Hematopoietic multipotent progenitor cell treated with erythropoietin and hydrocortisone succinate and interleukin-3 and kit ligand, for 4 days (in vitro differentiated cells): ENCODE results near the gene VPS26A.

ENCODE experiments used
- DNase-seq: peaks from one replicate; pipeline ENCODE4 v3.0.0-alpha.2; 2015

VPS26A gene

DNA sequence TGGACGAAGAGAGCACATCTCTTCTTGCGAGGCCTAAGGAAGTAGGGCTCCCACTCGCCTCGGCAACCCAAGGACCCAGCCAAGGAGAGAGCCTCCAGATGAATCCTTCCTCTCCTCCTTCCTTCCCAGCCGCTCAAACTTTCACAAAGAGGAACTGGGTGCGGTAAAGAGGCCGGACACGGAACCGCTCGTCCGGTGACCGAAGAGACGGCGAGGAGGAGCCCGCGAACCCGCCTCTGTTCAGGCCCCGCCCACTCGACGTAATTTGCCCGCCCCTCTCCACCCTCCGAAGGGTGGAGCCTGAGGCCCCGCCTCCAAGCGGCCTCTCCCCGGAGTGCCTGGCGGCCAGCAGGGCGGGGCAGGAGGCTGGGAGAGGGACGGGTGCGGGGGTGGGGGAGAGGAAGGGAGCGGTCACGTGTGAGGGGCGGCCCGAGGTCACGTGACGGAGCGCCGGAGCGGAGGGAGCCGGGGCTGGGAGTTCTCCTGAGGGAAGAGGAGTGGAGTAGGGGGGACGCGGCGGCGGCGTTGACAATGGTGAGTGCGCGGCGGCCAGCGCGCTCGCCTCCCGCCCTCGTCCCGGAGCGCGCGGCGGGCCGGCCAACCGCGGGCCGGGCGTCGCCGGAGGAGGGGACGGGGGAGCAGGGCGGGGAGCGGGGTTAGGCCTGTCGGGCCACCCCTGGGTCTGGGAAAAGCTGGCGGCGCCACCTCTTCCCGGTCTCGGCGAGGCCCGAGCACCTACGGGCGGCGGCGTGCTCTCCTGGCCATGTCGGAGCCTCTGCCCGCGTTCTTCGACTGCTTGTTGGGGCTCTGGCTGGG lies at the start of gene VPS26A:
Gene VPS26A (plus strand): TSS at position 432 of the 816 bp plus-strand sequence. CDS start 100 bp downstream, at position 532.
- peak; percentile 99 for DNase-seq

DNA sequence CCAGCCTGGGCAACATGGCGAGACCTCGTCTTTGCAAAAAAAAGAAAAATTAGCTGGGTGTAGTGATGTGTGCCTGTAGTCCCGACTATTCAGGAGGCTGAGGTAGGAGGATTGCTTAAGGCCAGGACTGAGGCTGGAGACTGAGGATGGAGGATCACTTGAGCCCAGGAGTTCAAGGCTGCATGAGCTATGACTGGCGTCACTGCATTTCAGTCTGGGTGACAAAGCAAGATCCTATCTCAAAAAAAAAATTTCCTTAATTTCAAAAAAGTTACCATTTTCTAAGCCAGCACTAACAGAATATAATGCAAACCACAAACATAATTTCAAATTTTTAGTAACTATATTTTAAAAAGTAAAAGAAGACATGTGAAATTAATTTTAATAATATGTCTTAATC lies 49.4 kb upstream of the VPS26A start:
- DNase-seq = no peak

DNA sequence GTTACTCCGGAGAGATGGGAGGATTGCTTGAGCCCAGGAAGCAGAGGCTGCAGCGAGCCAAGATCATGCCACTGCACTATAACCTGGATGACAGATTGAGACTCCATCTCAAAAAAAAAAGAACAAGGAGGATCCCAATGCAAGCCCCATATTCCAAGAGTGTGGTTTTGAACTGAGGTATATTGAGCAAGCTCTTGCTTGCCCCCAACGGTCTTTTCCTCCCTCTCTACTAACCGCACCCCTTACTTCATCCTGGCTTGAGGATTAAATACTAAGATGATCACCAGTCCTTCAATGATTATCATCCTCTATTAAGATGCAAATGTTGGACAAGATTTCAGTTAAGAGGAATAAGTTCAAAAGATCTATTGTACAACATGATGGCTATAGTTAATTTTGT lies 48.5 kb upstream of the VPS26A start:
- DNase-seq = peak; percentile 40

DNA sequence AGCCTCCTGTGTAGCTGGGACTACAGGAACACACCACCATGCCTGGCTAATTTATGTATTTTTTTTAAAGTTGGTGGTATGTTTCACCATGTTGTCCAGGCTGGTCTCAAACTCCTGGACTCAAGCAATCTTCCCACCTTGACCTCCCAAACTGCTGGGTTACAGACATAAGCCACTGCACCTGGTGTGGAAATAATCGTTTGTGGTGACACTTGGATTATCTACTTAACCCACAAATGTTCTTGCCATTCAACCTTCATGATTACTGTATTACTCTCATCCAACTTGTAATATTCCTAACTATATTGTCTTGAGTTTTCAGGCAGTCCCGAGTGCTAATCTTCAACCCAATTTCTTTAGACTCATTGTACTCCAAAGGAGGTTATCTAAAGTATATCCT lies 45.7 kb upstream of the VPS26A start:
- DNase-seq = no peak

DNA sequence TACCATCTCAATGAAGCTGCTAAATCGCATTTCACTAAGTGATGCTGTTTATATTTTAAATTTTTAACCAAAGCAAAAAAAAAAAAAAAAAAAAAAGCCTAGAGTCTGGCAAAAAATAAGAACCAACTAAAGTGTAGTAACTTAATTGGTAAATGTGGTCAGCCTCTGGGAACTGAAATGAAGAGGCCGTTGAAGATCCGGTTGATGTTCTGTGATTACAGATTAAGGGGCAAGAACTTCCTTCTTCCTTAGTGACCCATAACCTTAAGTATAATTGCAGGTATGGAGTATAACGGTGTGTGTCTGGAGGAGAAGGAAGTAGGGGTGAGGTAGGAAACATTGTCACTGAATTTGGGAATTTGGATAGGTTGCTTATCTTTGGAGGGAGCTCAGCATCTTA lies 43.8 kb upstream of the VPS26A start:
- DNase-seq = peak; percentile 79

DNA sequence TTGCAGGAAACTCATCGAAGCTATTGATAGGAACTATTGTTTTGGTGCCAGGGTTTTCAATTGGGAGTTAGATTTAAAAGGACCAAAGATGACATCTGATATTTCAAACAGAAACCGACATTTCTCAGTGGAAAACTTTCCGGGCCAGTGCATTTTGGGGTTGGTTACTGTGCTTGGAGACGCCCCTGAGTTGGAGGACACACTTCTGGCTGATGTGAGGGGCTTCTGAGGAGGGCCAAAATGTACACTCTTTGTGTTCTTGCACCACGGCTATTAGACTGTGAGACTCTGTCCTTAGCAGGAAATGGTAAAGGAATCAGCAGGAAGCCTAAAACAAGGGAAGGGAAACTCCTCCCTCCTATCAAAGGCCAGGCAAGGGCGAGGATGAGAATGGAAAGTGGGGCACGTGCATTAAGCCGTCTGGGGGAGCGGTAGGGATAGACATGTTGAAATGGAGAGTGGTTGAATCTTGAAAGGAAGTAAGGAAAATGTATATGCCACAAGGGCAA lies 37.9 kb upstream of the VPS26A start:
- DNase-seq = peak; percentile 71

DNA sequence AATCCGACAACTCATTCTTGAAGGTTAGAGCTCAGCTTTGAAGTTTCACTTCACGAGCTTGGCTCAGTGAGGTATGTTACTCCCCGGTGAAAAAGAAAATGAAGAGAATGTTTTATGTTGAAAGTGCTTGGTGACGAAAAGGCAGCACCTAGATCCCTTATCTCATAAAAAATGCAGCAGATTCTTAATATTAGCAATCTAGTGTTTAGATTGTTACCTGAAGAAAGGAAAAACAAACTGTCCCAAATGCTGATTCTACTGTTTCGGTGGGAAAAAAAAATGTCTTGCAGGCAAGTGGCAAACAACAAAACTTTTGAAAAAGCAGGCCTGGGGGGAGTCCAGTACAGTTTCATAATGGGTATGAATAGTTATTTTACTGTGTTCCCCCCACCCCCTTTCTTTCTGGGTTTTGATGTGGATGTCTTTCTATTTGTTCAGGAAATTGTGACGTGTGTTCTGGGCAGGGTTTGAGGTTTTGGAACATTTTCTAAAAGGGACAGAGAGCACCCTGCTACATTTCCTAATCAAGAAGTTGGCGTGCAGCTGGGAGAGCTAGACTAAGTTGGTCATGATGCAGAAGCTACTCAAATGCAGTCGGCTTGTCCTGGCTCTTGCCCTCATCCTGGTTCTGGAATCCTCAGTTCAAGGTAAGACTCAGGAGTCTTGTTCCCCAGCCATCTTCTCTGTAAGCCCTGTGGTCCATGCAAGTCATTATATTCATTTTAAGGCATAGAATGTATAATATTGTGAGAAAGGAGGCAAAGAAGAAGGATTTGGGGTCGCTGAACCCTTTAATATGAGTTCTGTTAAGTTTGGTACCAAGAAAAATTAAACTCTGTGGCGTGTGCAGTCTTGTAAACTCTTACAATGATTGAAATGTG lies 36.1 kb upstream of the VPS26A start, which contains the start of gene SRGN:
Gene SRGN (plus strand): TSS at position 514 of the 881 bp plus-strand sequence. CDS start 55 bp downstream, at position 569.
- peak; percentile 98 for DNase-seq

DNA sequence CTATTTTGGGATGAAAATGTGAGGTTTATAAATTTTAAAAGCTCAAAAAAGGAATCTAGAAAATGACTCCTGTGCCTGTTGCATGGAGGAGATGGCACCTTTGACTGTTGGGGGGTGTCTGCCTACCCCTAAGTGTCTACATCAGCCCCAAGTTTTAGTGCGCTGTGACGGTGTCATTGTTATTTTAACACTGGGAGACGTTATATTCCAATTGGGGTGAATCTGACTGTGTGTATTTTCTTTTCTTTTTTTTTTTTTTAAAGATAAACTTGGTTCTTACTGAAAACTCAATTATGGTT lies 35.6 kb upstream of the VPS26A start:
- peak; percentile 49 for DNase-seq

DNA sequence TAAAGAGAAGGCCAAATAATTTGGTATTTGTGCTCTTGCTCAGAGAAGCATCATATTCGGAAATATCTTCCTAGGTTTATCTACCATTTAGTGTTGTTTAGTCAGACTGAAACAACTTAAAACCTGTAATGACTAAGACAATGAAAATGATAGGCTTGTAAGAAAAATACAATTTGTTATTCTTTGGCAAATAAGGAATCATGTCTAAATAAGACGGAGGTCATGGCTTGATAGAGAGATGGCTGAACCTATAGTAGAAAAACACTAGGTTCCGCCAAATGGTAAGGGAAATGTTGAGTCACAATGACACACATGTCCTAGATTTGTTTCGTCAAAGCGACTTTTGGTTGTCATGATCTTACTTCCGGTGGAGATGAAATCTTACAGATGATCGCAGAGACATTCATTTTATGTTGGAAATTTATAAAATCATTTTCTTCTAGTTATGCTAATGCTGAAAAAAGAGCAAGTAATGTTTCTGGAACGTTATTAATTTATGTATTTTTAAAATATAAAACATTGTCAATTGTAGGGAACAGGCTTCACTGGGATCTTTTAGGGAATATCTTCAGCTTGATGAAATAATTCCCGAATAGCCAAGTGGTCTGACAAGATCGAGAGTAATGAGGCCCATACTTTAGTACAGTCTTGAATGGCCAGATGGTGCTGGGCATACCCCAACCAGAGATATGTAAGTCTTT lies 35.0 kb upstream of the VPS26A start:
- peak; percentile 93 for DNase-seq

DNA sequence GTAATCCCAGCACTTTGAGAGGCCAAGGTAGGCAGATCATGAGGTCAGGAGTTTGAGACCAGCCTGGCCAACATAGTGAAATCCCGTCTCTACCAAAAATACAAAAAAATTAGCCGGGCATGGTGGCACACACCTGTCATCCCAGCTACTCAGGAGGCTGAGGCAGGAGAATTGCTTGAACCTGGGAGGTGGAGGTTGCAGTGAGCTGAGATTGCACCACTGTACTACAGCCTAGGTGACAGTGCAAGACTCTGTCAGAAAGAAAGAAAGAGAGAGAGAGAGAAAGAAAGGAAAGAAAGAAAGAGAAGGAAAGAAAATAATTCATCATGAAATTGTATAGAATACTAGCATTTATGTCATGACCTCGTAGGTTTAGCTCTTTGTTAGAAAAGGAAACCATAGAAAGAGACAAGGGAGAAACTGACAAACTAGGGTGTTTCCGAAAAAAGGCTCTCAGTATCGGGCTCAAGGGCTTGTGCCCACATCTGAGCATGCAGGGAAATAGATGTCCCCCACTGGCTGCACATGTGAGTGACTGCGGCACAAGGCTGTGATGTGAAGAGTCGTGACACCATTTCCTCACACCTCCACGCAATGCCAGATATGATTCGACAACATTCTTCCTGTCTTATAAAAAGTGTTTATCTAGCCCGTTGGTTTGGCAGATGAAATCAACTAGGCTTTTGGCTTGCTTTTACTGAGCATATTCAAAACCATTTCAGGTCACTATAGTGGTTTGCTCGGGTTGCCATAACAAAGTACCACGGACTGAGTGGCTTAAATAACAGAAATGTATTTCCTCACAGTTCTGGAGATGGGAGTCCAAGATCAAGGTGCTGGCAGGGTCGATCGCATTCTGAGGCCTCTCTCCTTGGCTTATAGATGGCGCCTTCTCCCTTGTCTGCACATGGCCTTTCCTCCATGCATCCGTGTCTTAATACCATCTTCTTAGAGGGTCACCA lies 34.1 kb upstream of the VPS26A start:
- peak; percentile 82 for DNase-seq

DNA sequence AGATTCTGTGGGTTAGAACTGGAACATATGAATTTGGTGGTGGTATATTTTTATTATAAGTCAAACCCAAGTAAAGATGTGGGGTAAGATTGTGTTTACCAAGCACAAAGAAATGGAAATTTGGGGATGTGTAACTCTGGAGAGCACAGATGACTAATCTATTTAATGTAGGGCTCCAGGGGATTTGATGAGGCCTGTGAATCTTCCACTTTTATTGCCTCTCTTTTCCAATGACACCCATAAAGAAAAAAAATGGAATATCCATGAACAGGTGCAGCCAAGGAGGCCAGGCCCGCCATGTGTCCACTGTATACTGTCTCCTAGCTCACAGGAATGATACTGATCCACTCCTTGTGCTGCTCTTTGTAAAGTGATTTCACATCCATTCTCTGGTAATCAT lies 33.3 kb upstream of the VPS26A start:
- no peak for DNase-seq

DNA sequence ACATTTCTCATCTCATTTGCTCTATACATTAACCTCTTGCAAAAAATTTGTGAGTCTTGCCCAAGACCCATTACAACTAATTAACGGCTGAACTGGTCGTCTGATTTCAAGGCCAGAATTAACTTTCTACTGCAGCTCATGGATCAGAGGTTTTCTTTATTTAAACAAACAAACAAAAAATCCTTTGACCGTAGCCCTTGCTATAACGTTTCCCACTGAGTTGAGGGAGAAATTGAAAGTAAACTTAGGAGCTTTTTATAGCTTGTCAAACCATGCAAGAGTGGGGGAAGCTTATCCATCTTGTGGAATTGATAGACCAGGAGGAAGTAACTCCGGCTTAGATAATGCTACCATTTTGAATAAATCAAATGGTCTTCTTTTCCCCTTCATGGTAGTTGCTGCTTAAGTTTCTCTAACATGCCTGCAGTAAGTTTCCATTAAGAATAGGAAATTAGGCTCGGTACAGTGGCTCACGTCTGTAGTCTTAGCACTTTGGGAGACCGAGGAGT lies 32.8 kb upstream of the VPS26A start:
- DNase-seq = peak; percentile 72

DNA sequence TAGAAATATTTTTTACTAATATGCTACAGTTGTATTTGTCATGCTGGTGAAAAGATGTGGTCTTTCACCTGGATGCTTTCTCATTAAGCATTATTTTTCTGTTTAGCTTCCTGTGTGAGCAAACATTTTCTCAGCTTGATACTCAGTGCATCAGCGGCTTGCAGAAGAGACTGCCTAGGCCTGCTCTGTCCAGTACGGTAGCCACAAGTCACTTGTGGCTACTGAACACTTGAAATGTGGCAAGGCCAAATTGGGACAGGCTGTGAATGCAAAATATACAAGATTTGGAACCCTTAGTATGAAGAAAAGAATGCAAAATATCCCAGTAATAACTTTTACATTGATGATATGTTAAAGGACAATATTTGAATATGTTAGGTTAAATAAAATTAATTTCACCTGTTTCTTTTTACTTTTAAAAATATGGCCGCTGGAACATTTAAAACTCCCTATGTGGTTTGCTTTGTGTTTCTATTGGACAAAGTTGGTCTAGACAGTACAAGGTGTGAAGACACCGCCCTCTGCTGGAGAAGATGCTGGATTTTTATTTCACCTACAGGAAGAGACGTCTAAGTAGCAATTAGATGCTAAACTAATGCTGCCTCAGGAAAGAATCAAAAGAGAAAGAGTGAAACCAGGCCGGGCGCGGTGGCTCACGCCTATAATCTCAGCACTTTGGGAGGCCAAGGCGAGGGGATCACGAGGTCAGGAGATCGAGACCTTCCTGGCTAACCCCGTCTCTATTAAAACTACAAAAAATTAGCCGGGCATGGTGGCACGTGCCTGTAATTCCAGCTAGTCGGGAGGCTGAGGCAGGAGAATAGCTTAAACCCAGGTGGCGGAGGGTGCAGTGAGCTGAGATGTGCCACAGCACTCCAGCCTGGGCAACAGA lies 30.8 kb upstream of the VPS26A start:
- DNase-seq = peak; percentile 94

DNA sequence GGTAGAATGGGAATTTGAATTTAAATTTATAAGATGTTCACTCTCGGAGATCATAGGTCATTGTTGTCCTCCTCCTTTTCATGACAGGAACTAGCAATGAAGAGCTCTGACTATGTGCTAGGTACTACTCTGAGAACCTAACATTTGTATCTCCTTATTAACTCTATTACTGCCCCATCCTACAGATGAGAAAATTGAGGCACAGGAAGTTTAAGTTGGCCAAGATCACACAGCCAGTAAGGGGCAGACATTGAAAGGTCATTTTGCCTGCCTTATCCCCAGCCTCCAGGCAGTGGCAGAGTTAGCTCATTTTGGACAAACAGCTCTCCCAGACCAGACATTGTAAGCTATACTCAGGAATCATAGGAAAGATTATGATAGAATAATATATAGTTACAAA lies 30.0 kb upstream of the VPS26A start:
- DNase-seq = peak; percentile 66

DNA sequence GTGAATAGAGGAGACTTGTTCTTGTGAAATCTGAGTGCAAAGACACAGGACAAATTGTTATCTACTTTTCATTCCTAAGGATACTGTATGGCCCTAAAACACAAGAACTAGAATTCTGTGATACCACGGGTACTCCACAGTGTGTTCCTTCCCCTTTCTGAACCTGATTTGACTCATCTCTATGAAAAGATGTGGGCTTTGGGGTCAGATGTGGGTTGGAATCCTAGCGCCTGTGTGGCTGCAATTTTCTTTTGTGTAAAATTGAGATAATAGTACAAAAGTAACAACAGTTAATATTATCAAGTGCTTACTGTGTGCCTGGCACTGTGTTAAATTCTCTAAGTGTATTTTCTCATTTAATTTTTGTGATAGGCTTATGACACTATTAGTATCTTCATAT lies 27.9 kb upstream of the VPS26A start:
- peak; percentile 45 for DNase-seq

DNA sequence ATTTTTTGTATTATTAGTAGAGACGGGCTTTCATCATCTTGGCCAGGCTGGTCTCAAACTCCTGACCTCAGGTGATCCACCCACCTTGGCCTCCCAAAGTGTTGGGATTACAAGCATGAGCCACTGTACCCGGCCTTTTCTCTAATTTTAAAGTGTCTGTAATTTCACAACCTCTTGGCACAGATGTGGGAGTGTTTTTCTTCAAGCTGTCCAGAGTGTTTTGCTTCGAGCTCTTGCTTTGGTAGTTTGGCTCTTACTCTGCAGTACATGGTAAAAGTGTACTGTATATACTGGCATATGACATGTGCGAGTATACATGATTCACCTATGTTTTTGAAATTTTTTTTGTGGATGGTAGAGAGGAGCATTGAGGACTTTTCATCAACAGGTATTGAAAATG lies 26.2 kb upstream of the VPS26A start:
- DNase-seq = no peak

DNA sequence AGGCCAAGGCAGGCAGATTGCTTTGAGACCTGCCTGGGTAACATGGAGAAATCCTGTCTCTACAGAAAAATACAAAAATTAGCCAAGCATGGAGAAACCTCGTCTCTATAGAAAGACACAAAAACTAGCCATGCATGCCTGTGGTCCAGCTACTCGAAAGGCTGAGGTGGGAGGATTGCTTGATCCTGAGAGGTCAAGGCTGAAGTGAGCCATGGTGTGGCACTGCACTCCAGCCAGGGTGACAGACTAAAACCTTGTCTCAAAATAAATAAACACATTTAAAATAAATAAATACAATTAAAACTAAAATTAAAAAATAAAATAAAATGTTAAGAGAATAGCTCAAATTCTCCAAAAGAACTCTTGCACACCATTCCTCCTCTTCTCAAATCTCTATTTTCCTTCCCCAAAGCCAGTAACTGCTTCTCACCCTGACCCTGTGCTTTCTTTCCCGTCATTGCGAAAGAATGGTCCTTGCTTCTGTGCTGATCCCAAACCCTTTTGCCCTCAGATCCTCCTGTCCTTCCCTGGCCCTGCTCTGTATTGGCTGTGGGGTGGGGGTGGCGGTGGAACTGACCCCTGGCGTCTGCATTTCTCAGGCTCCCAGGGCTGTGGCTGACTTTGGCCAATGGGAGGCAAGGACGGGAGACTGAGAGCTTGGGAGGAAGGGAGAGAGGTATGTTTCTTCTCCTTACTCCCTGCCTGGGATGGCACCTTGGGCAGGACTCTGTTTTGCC lies 23.7 kb upstream of the VPS26A start:
- no peak for DNase-seq

DNA sequence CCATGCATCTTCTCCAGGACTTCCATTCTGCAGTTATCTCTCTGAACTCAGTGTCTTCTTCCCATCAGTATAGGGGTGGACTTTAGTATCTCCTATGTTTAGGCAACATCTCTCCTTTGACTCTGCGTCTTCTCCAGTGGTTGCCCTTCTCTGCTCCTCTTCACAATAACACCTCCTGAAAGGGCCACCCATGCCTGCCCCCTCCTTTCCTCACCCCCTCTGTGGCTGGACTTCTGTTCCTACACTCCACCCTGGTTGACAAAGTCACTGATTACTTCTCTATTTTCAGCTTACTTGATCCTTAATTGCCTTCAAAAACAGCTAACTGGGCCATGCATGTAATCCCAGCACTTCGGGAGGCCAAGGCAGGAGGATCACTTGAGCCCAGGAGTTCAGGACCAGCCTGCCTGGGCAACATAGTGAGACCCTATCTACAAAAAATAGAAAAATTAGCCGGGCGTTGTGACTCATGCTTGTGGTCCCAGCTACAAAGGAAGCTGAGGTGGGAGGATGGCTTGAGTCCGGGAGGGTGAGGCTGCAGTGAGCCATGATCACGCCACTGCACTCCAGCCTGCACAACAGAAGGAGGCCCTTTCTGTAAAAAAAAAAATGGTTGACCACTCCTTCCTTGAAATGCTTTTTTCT lies 22.4 kb upstream of the VPS26A start:
- peak; percentile 78 for DNase-seq

DNA sequence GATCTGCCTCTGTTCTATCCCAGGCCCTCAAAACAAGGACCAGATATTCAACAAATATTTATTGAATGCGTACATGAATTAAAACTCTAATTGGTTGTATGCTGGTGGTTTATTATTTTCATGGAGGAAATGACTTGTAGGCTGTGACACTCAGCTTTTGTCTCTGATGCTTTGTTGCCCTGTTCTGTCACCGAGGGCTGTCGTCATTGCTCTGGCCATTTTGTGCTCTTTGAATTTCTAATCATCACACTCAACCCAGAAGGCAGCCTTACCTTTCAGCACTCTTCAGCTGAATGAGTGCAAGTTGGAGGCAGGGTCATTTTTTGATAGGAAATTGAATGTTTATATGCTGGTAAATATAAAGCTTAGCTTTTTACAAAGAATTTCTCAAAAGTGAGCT lies 21.5 kb upstream of the VPS26A start:
- no peak for DNase-seq
